Fibroblast of villous mesenchyme (primary cell): ENCODE measurements around the gene CSNK1E. TPM values are rescaled to one million over a fixed set of nuclear protein-coding genes. Genes with fewer than 3 reads are reported as not detected.
"Not testable (repeated sequence)": the region's sequence is repeated elsewhere in the genome, so short reads cannot be mapped to it uniquely, and the experiment has no call there.

Experiments
- DNase-seq: peaks from one replicate; pipeline ENCODE4 v3.0.0-alpha.2; 2010; ENCODE audit warnings: low read depth
- H3K4me3 ChIP-seq: 2 replicates; pipeline ENCODE4 v1.5.1; 2011; ENCODE audit warnings: low read depth, mild to moderate bottlenecking, low read length
- total RNA-seq: library from RNA; depleted of rRNA; stranded (reverse); fragments of >200 nt; gene quantifications from 2 replicates; pipeline ENCODE4 v1.2.3, GENCODE V29; 2012
- TF ChIP-seq, protein P1 (sequence below): IDR thresholded peaks from 2 replicates; pipeline ENCODE4 v1.5.1; 2012; ENCODE audit warnings: low read depth, mild to moderate bottlenecking, low read length; ENCODE audit not compliant: insufficient read depth

The CSNK1E gene
- 145 and 161 TPM in 2 replicates for total RNA-seq

GRCh38 chr22:38317122-38317994 lies at the start of gene CSNK1E:
CSNK1E (minus strand) TSS chr22:38317433; CDS start chr22:38314157, 3,276 bp downstream.
- H3K4me3 ChIP-seq: peak within 1 kb of the TSS; percentile 73
- peak; percentile 71 for DNase-seq
- TF ChIP-seq, protein P1, sequence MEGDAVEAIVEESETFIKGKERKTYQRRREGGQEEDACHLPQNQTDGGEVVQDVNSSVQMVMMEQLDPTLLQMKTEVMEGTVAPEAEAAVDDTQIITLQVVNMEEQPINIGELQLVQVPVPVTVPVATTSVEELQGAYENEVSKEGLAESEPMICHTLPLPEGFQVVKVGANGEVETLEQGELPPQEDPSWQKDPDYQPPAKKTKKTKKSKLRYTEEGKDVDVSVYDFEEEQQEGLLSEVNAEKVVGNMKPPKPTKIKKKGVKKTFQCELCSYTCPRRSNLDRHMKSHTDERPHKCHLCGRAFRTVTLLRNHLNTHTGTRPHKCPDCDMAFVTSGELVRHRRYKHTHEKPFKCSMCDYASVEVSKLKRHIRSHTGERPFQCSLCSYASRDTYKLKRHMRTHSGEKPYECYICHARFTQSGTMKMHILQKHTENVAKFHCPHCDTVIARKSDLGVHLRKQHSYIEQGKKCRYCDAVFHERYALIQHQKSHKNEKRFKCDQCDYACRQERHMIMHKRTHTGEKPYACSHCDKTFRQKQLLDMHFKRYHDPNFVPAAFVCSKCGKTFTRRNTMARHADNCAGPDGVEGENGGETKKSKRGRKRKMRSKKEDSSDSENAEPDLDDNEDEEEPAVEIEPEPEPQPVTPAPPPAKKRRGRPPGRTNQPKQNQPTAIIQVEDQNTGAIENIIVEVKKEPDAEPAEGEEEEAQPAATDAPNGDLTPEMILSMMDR: no peak

DNA sequence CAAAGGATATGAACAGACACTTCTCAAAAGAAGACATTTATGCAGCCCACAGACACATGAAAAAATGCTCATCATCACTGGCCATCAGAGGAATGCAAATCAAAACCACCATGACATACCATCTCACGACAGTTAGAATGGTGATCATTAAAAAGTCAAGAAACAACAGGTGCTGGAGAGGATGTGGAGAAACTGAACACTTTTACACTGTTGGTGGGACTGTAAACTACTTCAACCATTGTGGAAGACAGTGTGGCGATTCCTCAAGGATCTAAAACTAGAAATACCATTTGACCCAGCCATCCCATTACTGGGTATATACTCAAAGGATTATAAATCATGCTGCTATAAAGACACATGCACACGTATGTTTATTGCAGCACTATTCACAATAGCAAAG lies 48.6 kb upstream of the CSNK1E start:
- DNase-seq: not testable (repeated sequence)

DNA sequence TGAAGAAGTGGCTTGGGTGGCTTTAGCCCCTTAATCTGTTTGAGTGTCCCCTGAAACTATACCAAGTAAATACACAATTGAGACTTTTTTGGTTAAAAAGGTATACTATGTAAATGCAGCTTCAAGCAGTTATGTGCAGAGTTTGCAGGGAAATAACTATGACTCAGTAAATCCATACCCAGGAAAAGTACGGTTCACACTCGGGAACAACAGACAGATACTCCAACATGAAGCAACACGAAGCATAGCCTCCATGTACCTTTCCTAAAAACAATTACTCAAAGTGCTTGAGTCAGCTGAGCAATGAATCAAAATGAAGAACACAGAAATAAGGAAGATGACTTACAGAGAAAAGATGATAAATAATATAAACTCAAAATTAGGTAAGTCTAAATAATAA lies 47.9 kb upstream of the CSNK1E start:
- DNase-seq, H3K4me3 ChIP-seq: not testable (repeated sequence)

More for the DNA sequence above, 48.6 kb upstream of the CSNK1E start:
- H3K4me3 ChIP-seq: not testable (repeated sequence)

DNA sequence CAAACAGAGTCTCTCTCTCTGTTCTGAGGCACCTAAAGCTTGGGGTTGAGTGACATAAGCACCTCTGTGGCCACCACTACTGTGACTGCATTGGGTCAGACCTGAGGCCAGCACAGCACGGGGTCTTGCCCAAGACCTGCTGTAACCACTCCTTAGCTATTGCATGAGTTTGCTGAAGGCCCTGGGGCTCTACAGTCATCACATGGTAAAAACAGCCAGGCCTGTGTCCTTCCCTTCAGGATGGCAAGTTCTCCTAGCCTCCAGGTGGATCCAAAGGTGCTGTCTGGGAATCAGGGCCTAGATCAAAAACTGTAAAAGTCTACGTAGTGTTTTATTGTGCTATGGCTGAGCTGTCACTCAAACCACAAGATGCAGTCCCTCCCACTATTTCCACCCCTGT lies 43.3 kb upstream of the CSNK1E start:
- not testable (repeated sequence) for H3K4me3 ChIP-seq, DNase-seq

DNA sequence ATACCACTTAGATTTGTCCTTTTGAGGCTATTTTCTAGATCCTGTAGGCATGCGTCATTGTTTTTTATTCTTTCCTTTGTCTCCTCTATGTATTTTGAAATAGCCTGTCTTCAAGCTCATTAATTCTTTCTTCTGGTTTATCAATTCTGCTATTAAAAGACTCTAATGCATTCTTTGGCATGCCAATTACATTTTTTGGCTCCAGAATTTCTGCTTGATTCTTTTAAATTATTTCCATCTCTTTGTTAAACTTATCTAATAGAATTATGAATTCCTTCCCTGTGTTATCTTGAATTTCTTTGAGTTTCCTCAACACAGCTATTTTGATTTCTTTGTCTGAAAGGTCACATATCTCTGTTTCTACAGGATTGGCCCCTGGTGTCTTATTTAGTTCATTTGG lies 42.6 kb upstream of the CSNK1E start:
- not testable (repeated sequence) for H3K4me3 ChIP-seq, DNase-seq

- DNase-seq, H3K4me3 ChIP-seq: not testable (repeated sequence)
These were observed 40.7 kb upstream of the CSNK1E start for GRCh38 chr22:38357971-38358370.

GRCh38 chr22:38355275-38355674 lies 38.0 kb upstream of the CSNK1E start:
- no peak for DNase-seq
- TF ChIP-seq, protein P1: no peak
- H3K4me3 ChIP-seq: no peak overlapping the region

DNA sequence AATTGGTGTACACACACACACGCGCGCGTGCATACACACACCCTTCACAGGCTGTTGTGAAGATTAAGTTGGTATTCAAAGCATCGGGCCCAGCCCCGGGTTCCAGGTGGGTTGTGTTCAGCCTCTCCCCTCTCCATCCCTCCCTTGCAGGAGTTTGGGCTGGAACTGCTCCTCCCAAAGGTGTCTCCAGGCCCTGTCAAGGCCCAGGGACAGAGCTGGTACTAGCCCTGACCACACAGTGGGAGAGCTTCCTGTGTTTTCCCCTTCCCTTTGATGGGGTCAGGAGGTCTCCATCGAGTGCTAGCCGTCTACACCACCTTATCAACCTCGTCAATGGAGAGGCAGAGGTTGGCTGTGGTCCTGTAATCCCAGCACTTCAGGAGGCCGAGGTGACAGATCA lies 36.5 kb upstream of the CSNK1E start:
- no peak for DNase-seq
- TF ChIP-seq, protein P1: no peak
- H3K4me3 ChIP-seq: no peak overlapping the region

DNA sequence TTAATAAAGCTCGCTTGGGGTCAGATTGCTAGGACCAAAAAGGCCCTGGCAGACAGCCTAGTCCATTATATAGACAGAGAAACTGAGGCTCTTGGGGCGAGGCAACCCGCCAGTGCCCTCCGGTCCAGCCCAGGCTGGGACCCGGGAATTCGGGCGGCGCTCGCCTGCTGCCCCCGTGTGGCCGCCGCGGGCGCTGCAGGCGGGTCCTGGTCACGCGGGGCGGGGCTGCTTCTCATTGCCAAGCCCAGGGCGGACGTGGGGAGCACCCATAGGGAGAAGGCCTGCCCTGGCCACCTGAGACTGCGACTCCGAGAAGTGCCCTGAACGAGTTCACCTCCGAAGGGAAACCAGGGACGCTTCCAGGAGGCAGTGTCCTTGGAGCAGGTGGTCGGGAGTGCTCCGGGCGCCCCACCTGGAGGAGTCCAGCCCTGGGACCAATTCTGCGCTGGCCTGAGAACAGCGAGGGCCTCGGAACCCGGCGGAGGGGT lies 36.0 kb upstream of the CSNK1E start:
- peak; percentile 44 for DNase-seq
- H3K4me3 ChIP-seq: no peak overlapping the region
- TF ChIP-seq, protein P1: peak; percentile 94

DNA sequence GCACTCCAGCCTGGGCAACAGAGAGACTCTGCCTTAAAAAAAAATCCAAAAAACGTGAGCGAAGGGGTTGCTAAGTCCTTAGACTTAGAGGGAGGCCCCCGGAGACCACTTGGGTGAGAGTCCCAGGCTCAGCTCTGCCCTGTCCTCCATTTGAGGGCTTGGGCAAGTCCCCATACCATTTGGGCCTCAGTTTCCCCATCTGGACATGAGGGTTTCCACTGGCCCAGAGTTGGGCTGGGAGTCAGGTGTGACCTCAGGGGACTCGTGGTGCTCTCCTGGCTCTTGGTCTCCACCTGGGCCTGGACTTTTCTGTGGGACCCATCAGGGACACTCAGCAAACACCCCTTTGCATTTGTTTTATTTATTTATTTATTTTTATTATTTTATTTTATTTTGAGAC lies 35.2 kb upstream of the CSNK1E start:
- TF ChIP-seq, protein P1: no peak
- no peak for DNase-seq
- no peak overlapping the region for H3K4me3 ChIP-seq
